Raji (cell line): Measurements from ENCODE around the gene TRMT61A.

ENCODE experiments used
- POLR2A ChIP-seq: IDR thresholded peaks from 2 replicates; pipeline ENCODE4 v1.6.1; 2011; ENCODE audit warnings: low read depth, low read length, control low read depth; ENCODE audit not compliant: insufficient read depth

Gene TRMT61A

DNA sequence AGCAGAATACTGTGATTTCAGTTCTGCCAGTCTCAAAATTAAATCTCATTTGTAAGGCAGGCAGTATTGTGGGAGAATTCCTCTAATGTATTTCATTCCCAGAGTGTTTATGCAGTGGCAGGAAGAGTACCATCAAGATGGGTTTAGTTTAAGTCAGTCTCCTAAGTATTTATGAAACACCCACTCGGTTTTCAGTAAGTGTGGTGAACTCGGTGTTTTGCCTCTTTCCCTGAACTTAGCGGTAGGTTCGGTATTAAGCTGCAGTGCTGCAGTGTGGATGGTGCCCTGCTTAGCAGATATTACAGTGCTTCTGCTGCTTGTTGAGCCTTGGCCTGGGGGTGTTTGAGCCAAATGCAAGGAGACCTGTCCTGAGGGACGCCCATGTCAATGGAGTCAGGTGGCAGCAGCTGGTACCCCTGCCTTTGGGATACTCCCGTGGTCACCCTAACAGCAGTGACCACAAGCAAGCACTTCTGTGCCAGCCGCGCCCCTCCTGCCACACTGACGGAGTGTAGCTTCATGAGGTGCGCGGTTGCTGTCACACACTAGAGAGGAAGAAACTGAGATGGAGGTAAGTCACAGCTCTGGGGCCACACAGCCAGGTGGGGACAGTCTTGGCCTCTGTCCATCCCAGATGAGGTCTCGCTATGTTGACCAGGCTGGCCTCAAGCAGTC lies 49.5 kb downstream of the TRMT61A start:
- TF ChIP-seq POLR2A, result no peak

DNA sequence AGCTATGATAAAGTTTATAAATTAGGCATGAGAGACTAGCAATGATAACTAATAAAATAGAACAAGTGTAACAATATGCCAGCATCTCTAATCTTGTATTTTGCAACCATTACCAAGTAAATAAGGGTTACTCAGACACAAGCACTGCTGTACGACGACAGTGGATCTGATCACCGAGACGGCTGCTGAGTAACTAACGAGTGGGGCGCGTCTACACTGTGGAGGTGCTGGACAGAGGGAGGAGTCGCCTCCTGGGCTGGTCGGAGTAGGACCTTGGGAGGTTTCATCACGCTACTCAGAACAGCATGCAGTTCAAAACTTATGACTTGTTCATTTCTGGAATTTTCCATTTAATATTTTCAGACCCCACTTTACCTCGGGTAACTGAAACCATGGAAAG lies 52.2 kb downstream of the TRMT61A start:
- TF ChIP-seq POLR2A, result no peak

- TF ChIP-seq POLR2A, result no peak
Observed at GRCh38 chr14:103581954-103582703, 53.1 kb downstream of the TRMT61A start.

GRCh38 chr14:103584326-103584915 lies 55.4 kb downstream of the TRMT61A start:
- TF ChIP-seq POLR2A, result no peak
